Dermis microvascular lymphatic vessel endothelial cell (primary cell): ENCODE data around the gene OGDHL. TPM values are rescaled to one million over a fixed set of nuclear protein-coding genes. Genes with fewer than 3 reads are reported as not detected.
"Not testable (repeated sequence)": the region's sequence is repeated elsewhere in the genome, so short reads cannot be mapped to it uniquely, and the experiment has no call there.

Experiments used
- DNase-seq, 2 donors: peaks; one replicate each; pipeline versions ENCODE4 v3.0.0 to v3.0.0-alpha.2; 2010; ENCODE audit warnings: low read depth in 2 of 2
- total RNA-seq: library from RNA; depleted of rRNA; stranded (reverse); fragments of >200 nt; gene quantifications from 2 replicates; pipeline ENCODE4 v1.2.1, GENCODE V29; 2014

Gene OGDHL
- total RNA-seq, 1 donor from 2014 or later = 0.13 TPM

GRCh38 chr10:49740346-49741107 lies 21.6 kb downstream of the OGDHL start:
- no peak for DNase-seq

GRCh38 chr10:49739426-49739825 lies 22.7 kb downstream of the OGDHL start:
- DNase-seq = no peak

GRCh38 chr10:49738616-49739360 lies 23.3 kb downstream of the OGDHL start:
- no peak for DNase-seq

- DNase-seq = no peak
Observed at GRCh38 chr10:49737474-49738201, 24.5 kb downstream of the OGDHL start.

GRCh38 chr10:49736564-49737113 lies 25.5 kb downstream of the OGDHL start:
- DNase-seq = no peak

GRCh38 chr10:49735848-49736563 lies 26.1 kb downstream of the OGDHL start:
- no peak for DNase-seq

- DNase-seq = no peak
Observed at GRCh38 chr10:49735161-49735560, 27.0 kb downstream of the OGDHL start.

- no peak for DNase-seq
Observed at GRCh38 chr10:49734676-49735075, 27.4 kb downstream of the OGDHL start.

- no peak for DNase-seq
Observed at GRCh38 chr10:49733866-49734265, 28.3 kb downstream of the OGDHL start.

GRCh38 chr10:49726593-49726992 lies 35.5 kb downstream of the OGDHL start:
- DNase-seq = no peak

GRCh38 chr10:49715157-49715556 lies 47.0 kb downstream of the OGDHL start:
- not testable (repeated sequence) for DNase-seq

GRCh38 chr10:49713266-49713665 lies 48.9 kb downstream of the OGDHL start:
- DNase-seq = no peak

GRCh38 chr10:49711481-49711880 lies 50.6 kb downstream of the OGDHL start:
- no peak for DNase-seq

- DNase-seq = no peak
Observed at GRCh38 chr10:49710966-49711365, 51.2 kb downstream of the OGDHL start.

GRCh38 chr10:49709934-49710333 lies 52.2 kb downstream of the OGDHL start:
- no peak for DNase-seq

- DNase-seq = no peak
Observed at GRCh38 chr10:49707585-49707984, 54.5 kb downstream of the OGDHL start.

GRCh38 chr10:49700997-49701396 lies 61.1 kb downstream of the OGDHL start:
- DNase-seq = no peak

GRCh38 chr10:49700211-49700610 lies 61.9 kb downstream of the OGDHL start:
- no peak for DNase-seq

- DNase-seq = no peak
Observed at GRCh38 chr10:49698679-49699078, 63.4 kb downstream of the OGDHL start.

GRCh38 chr10:49696311-49696710 lies 65.8 kb downstream of the OGDHL start:
- no peak for DNase-seq

GRCh38 chr10:49694466-49694865 lies 67.7 kb downstream of the OGDHL start:
- no peak for DNase-seq
